ENCODE results near the gene LIN7B. TPM values are rescaled to one million over a fixed set of nuclear protein-coding genes. Genes with fewer than 3 reads are reported as not detected.

The LIN7B gene
- total and polyA plus RNA-seq, 9 of the 15 experiments (the other 6 are each of a cell fraction or from before 2014, with no cell fraction given): 0.89 to 15.7 (median 4.0) TPM

DNA sequence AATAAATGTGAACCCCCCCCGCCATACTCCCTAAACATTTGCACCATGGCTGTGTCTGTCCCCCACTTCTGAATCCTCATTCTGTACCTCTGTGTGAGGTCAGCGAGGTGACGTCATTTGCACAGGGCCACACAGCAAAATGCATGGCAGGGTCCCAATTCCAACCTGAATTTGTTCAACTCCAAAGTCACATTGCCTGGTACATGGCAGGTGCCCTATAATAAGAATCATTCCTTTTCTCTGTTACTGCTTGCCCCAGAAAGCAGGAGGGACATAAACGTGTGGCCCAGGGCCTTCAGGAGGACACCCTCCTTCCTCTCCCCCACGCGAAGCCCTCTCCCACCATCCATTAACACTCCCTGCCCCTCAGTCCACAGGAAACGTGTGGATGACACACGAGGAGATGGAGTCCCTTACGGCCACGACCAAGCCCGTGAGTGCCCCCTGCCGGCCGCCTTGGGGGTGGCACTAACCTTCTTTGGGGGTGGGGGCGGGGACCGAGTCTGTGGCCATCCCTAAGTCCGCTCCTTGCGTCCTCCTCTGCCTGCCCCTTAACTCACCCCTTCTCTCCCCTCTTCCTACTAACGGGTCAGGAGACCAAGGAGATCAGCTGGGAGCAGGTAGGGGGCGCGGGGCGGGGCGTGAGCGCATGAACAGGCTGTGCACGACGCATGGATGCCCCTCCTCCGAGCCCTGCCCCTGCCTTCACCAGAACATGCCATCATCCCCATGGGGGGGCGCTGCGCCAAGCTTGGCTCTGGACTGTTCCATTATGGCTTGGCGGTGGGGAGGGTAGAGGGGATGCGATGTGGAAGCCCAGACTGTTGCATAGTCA, 31.6 kb downstream of the LIN7B start (continued):
- TF ChIP-seq FOSL1 (tag; conservative IDR thresholded peaks at IDR 0.05): peak; percentile 27; the same call in 1 of the 2 replicates
- TF ChIP-seq, protein P1, sequence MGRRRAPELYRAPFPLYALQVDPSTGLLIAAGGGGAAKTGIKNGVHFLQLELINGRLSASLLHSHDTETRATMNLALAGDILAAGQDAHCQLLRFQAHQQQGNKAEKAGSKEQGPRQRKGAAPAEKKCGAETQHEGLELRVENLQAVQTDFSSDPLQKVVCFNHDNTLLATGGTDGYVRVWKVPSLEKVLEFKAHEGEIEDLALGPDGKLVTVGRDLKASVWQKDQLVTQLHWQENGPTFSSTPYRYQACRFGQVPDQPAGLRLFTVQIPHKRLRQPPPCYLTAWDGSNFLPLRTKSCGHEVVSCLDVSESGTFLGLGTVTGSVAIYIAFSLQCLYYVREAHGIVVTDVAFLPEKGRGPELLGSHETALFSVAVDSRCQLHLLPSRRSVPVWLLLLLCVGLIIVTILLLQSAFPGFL (CRISPR knock-in tag; IDR thresholded peaks at IDR 0.05): no peak
- no peak for TF ChIP-seq MCM2 (IDR thresholded peaks at IDR 0.05; ENCODE audit: low read depth)
- TF ChIP-seq, protein P2, sequence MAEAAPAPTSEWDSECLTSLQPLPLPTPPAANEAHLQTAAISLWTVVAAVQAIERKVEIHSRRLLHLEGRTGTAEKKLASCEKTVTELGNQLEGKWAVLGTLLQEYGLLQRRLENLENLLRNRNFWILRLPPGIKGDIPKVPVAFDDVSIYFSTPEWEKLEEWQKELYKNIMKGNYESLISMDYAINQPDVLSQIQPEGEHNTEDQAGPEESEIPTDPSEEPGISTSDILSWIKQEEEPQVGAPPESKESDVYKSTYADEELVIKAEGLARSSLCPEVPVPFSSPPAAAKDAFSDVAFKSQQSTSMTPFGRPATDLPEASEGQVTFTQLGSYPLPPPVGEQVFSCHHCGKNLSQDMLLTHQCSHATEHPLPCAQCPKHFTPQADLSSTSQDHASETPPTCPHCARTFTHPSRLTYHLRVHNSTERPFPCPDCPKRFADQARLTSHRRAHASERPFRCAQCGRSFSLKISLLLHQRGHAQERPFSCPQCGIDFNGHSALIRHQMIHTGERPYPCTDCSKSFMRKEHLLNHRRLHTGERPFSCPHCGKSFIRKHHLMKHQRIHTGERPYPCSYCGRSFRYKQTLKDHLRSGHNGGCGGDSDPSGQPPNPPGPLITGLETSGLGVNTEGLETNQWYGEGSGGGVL (CRISPR knock-in tag; IDR thresholded peaks at IDR 0.05): no peak
- TF ChIP-seq GABPB1 (CRISPR knock-in tag; IDR thresholded peaks at IDR 0.05): peak; percentile 75
- TF ChIP-seq, protein P3, sequence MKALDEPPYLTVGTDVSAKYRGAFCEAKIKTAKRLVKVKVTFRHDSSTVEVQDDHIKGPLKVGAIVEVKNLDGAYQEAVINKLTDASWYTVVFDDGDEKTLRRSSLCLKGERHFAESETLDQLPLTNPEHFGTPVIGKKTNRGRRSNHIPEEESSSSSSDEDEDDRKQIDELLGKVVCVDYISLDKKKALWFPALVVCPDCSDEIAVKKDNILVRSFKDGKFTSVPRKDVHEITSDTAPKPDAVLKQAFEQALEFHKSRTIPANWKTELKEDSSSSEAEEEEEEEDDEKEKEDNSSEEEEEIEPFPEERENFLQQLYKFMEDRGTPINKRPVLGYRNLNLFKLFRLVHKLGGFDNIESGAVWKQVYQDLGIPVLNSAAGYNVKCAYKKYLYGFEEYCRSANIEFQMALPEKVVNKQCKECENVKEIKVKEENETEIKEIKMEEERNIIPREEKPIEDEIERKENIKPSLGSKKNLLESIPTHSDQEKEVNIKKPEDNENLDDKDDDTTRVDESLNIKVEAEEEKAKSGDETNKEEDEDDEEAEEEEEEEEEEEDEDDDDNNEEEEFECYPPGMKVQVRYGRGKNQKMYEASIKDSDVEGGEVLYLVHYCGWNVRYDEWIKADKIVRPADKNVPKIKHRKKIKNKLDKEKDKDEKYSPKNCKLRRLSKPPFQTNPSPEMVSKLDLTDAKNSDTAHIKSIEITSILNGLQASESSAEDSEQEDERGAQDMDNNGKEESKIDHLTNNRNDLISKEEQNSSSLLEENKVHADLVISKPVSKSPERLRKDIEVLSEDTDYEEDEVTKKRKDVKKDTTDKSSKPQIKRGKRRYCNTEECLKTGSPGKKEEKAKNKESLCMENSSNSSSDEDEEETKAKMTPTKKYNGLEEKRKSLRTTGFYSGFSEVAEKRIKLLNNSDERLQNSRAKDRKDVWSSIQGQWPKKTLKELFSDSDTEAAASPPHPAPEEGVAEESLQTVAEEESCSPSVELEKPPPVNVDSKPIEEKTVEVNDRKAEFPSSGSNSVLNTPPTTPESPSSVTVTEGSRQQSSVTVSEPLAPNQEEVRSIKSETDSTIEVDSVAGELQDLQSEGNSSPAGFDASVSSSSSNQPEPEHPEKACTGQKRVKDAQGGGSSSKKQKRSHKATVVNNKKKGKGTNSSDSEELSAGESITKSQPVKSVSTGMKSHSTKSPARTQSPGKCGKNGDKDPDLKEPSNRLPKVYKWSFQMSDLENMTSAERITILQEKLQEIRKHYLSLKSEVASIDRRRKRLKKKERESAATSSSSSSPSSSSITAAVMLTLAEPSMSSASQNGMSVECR (CRISPR knock-in tag; IDR thresholded peaks at IDR 0.05): peak; percentile 64; the same call in 1 of the 2 replicates
- TF ChIP-seq, protein P4, sequence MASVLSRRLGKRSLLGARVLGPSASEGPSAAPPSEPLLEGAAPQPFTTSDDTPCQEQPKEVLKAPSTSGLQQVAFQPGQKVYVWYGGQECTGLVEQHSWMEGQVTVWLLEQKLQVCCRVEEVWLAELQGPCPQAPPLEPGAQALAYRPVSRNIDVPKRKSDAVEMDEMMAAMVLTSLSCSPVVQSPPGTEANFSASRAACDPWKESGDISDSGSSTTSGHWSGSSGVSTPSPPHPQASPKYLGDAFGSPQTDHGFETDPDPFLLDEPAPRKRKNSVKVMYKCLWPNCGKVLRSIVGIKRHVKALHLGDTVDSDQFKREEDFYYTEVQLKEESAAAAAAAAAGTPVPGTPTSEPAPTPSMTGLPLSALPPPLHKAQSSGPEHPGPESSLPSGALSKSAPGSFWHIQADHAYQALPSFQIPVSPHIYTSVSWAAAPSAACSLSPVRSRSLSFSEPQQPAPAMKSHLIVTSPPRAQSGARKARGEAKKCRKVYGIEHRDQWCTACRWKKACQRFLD (CRISPR knock-in tag; IDR thresholded peaks at IDR 0.05): no peak
- no peak for TF ChIP-seq ZNF239 (CRISPR knock-in tag; IDR thresholded peaks at IDR 0.05)
- TF ChIP-seq MYC (IDR thresholded peaks at IDR 0.05; ENCODE audit: low read depth, low read length): peak; percentile 87
- TF ChIP-seq MYC (CRISPR knock-in tag; IDR thresholded peaks at IDR 0.05; ENCODE audit: borderline replicate concordance, low read depth): no peak
- TF ChIP-seq RAD21 (CRISPR knock-in tag; conservative IDR thresholded peaks at IDR 0.05 in 1 of 2, IDR thresholded peaks at IDR 0.05 in 1 of 2): peak; percentile 74 to 76
- TF ChIP-seq RBBP5 (IDR thresholded peaks at IDR 0.05; ENCODE audit: borderline replicate concordance, insufficient read depth, low read length, poor library complexity, severe bottlenecking): peak; percentile 6
- TF ChIP-seq CHD2 (IDR thresholded peaks at IDR 0.05; ENCODE audit: low read depth, low read length): 0 out of 2 replicates have a peak, but pooled peaks have one; percentile 10
- TF ChIP-seq, protein P5, sequence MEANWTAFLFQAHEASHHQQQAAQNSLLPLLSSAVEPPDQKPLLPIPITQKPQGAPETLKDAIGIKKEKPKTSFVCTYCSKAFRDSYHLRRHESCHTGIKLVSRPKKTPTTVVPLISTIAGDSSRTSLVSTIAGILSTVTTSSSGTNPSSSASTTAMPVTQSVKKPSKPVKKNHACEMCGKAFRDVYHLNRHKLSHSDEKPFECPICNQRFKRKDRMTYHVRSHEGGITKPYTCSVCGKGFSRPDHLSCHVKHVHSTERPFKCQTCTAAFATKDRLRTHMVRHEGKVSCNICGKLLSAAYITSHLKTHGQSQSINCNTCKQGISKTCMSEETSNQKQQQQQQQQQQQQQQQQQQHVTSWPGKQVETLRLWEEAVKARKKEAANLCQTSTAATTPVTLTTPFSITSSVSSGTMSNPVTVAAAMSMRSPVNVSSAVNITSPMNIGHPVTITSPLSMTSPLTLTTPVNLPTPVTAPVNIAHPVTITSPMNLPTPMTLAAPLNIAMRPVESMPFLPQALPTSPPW (CRISPR knock-in tag; IDR thresholded peaks at IDR 0.05): peak; percentile 80
